IMR-90 (cell line): ENCODE data around the gene PCYT2. TPM values are rescaled to one million over a fixed set of nuclear protein-coding genes. Genes with fewer than 3 reads are reported as not detected.

Experiments
- ATAC-seq: fragments of 200-7000 bp; cut with Tn5 transposase; 2 replicates; pipeline ENCODE4 v1.9.1; 2020; ENCODE audit warnings: low read depth, mild to moderate bottlenecking, moderate library complexity
- BruUV-seq: library from RNA; stranded (reverse); fragments of 400-500 nt; replicated peaks from 2 replicates; lab custom pipeline; 2021; lab: Mats Ljungman, UMichigan
- CTCF ChIA-PET: fragments of 300-600 bp; formaldehyde crosslinking; extraction: SDS; loops from one replicate; lab custom pipeline; 2021; ENCODE audit warnings: antibody characterized with exemption; lab: Yijun Ruan, JAX
- POLR2A ChIA-PET: fragments of 300-600 bp; sonication (Branson Sonifier 250); formaldehyde crosslinking; loops from one replicate; lab custom pipeline; 2022; ENCODE audit warnings: antibody characterized with exemption; ENCODE audit not compliant: unreplicated experiment; lab: Charles Lee
- DNase-seq: peaks from one replicate; pipeline ENCODE4 v3.0.0; 2013
- H2AFZ ChIP-seq: replicated peaks from 2 replicates; pipeline ENCODE3; 2013; ENCODE audit warnings: low read length, mild to moderate bottlenecking; ENCODE audit not compliant: poor library complexity
- H2AK5ac ChIP-seq: 2 replicates; pipeline ENCODE4 v1.6.1; 2013; ENCODE audit warnings: low read depth, low read length, inconsistent platforms
- H2AK9ac ChIP-seq: replicated peaks from 2 replicates; pipeline ENCODE3; 2013; ENCODE audit warnings: mild to moderate bottlenecking, low read depth, low read length, moderate library complexity; ENCODE audit not compliant: poor library complexity
- H2BK120ac ChIP-seq: 2 replicates; pipeline ENCODE4 v1.6.1; 2013; ENCODE audit warnings: low read depth, low read length, inconsistent platforms
- H2BK15ac ChIP-seq: 3 replicates; pipeline ENCODE4 v1.6.1; 2013; ENCODE audit warnings: low read depth, low read length, inconsistent platforms
- H2BK20ac ChIP-seq: 2 replicates; pipeline ENCODE4 v1.6.1; 2013; ENCODE audit warnings: low read depth, mild to moderate bottlenecking, inconsistent platforms, low read length, moderate library complexity
- H2BK5ac ChIP-seq: 2 replicates; pipeline ENCODE4 v1.6.1; 2013; ENCODE audit warnings: mild to moderate bottlenecking, low read depth, low read length, inconsistent platforms; ENCODE audit not compliant: poor library complexity, severe bottlenecking
- H3K14ac ChIP-seq: replicated peaks from 2 replicates; pipeline ENCODE4 v1.6.1; 2013; ENCODE audit warnings: low read depth, low read length, inconsistent platforms
- H3K18ac ChIP-seq: 2 replicates; pipeline ENCODE4 v1.6.1; 2013; ENCODE audit warnings: low read depth, low read length, control low read depth
- H3K23ac ChIP-seq: 2 replicates; pipeline ENCODE4 v1.6.1; 2013; ENCODE audit warnings: low read depth, low read length, inconsistent platforms
- H3K27ac ChIP-seq: 2 replicates; pipeline ENCODE4 v1.5.1; 2013; ENCODE audit warnings: mild to moderate bottlenecking, control low read depth, low read length; ENCODE audit not compliant: insufficient read depth
- H3K27me3 ChIP-seq: 2 replicates; pipeline ENCODE4 v1.6.1; 2013; ENCODE audit warnings: low read length; ENCODE audit not compliant: control insufficient read depth, insufficient read depth
- H3K36me3 ChIP-seq: 2 replicates; pipeline ENCODE4 v1.6.1; 2013; ENCODE audit warnings: low read length, mixed read lengths; ENCODE audit not compliant: control insufficient read depth, insufficient read depth
- H3K4ac ChIP-seq: 2 replicates; pipeline ENCODE4 v1.6.1; 2013; ENCODE audit warnings: low read depth, low read length, inconsistent platforms
- H3K4me1 ChIP-seq: 2 replicates; pipeline ENCODE4 v1.6.1; 2013; ENCODE audit warnings: low read length, mixed read lengths; ENCODE audit not compliant: control insufficient read depth, insufficient read depth
- H3K4me2 ChIP-seq: 2 replicates; pipeline ENCODE4 v1.6.1; 2013; ENCODE audit warnings: low read depth, mild to moderate bottlenecking, control low read depth, low read length, moderate library complexity
- H3K4me3 ChIP-seq: 2 replicates; pipeline ENCODE4 v1.5.1; 2013; ENCODE audit warnings: low read depth, mild to moderate bottlenecking, control low read depth, low read length, moderate library complexity; ENCODE audit not compliant: insufficient read depth
- H3K56ac ChIP-seq: 2 replicates; pipeline ENCODE4 v1.6.1; 2013; ENCODE audit warnings: low read length, inconsistent platforms; ENCODE audit not compliant: insufficient read depth; ENCODE audit errors: extremely low read depth
- H3K79me1 ChIP-seq, 2 experiments: 2 replicates each; pipeline ENCODE4 v1.6.1; 2013; ENCODE audit warnings: low read length in 2 of 2, inconsistent platforms in 1 of 2, low read depth in 1 of 2
- H3K9ac ChIP-seq: 2 replicates; pipeline ENCODE4 v1.6.1; 2013; ENCODE audit warnings: low read depth, low read length, control low read depth
- H3K9me1 ChIP-seq: 2 replicates; pipeline ENCODE4 v1.6.1; 2013; ENCODE audit warnings: low read length, inconsistent platforms; ENCODE audit not compliant: insufficient read depth
- H3K9me3 ChIP-seq: 2 replicates; pipeline ENCODE4 v1.6.1; 2013; ENCODE audit warnings: low read length; ENCODE audit not compliant: control insufficient read depth, insufficient read depth
- H4K20me1 ChIP-seq: 2 replicates; pipeline ENCODE4 v1.6.1; 2013; ENCODE audit warnings: low read length, inconsistent platforms; ENCODE audit not compliant: insufficient read depth
- H4K5ac ChIP-seq: 2 replicates; pipeline ENCODE4 v1.6.1; 2013; ENCODE audit warnings: mild to moderate bottlenecking, low read depth, low read length, control low read depth
- H4K8ac ChIP-seq, 2 experiments: 2 replicates each; pipeline ENCODE4 v1.6.1; 2013; ENCODE audit warnings: low read depth in 2 of 2, low read length in 2 of 2, control low read depth in 1 of 2, inconsistent platforms in 1 of 2
- H4K91ac ChIP-seq: 2 replicates; pipeline ENCODE4 v1.6.1; 2013; ENCODE audit warnings: low read depth, low read length, inconsistent platforms; ENCODE audit not compliant: insufficient read depth
- MXI1 ChIP-seq: IDR thresholded peaks from 2 replicates; pipeline ENCODE4 v1.6.1; 2012; ENCODE audit warnings: low read depth, mild to moderate bottlenecking, low read length, moderate library complexity, borderline replicate concordance
- POLR2A ChIP-seq: IDR thresholded peaks from 2 replicates; pipeline ENCODE4 v1.6.1; 2012; ENCODE audit warnings: mild to moderate bottlenecking, low read depth, low read length
- WGBS, 2 experiments: methylation state at CpG; one replicate each; pipeline versions ENCODE4 v1.1.5 to v1.1.7; 2013; ENCODE audit warnings: missing lambda C conversion rate in 2 of 2; ENCODE audit not compliant: insufficient read length in 1 of 2; ENCODE audit errors: extremely low coverage in 2 of 2; 5-methylcytosine and 5-hydroxymethylcytosine counted together
- dilution Hi-C: fragments of 300-500 bp; cut with HindIII; formaldehyde crosslinking; loops from one replicate; pipeline ENCODE4 v1.14.3; 2018; ENCODE audit warnings: low sequenced_read_pairs; ENCODE audit not compliant: unreplicated experiment
- in situ Hi-C: fragments of 300-500 bp; cut with MboI; formaldehyde crosslinking; loops from 3 replicates; pipeline ENCODE4 v1.14.3; 2019; ENCODE audit warnings: low sequenced_read_pairs, inconsistent platforms, mixed read lengths
- intact Hi-C: fragments of 100-400 bp; cut with micrococcal nuclease; formaldehyde crosslinking; loops from 2 replicates; pipeline ENCODE4 v1.10.0; 2022
- polyA plus RNA-seq, 3 experiments: library from polyadenylated mRNA; depleted of rRNA; stranded (reverse); fragments of >200 nt; gene quantifications; 2 replicates each; pipeline ENCODE4 v1.2.3, GENCODE V29; 2012; ENCODE audit warnings: low replicate concordance in 1 of 3
- total RNA-seq: library from RNA; depleted of rRNA; stranded (reverse); fragments of >200 nt; gene quantifications from 2 replicates; pipeline ENCODE4 v1.2.3, GENCODE V29; 2012
- TF ChIP-seq, protein P1 (sequence below): fragments of 150-350 bp; IDR thresholded peaks from 2 replicates; pipeline ENCODE4 v1.6.1; 2017; ENCODE audit warnings: mild to moderate bottlenecking, antibody characterized with exemption, low read length, low read depth

The PCYT2 gene
- total and polyA plus RNA-seq, 2 of the 4 experiments (the other 2 are of a cell fraction), result 37.3 to 38.5 TPM

DNA sequence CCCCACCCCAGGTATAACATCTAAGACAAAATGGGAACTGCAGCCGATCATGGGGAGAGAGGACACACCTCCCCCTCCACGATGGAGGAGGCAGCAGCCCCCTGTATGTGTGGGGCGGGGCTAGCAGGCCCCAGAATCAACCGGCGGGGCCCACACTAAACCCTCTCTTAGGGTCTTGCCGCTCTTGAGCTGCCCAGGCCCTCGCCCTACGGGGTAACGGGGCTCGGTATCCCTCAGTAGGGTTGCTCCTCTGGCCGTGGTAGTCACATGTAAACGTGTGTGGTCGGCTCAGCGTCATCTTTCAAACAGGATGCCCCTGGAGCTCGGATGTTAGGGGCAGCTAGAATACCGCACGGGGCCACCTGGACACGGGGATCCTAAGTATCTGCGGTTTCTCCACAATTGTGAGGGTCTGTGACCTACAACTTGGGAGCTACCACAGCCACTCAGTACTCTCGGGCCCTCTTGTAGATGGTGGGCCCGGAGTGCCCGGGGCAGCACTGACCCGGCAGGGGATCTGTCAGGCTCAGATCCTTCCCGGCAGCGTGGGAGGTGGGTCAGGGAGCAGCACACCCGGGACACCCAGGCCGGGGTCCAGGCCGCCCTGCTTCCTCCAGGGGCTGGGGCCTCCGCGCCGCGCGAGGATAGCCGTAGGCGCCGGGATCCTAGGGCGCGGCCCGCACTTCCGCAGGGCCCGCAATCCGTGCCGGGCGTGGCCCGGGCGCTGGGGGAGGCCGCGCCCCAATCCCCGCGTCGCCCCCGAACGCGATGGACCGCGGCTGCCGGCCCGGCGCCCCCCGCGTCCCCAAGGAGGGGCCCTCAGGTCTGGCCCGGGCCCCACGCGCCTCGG is 40.8 kb downstream of the PCYT2 start:
- peak; percentile 19 for TF ChIP-seq POLR2A
- peak; percentile 63; the same call in 1 of the 2 replicates for TF ChIP-seq MXI1
- TF ChIP-seq, protein P1, sequence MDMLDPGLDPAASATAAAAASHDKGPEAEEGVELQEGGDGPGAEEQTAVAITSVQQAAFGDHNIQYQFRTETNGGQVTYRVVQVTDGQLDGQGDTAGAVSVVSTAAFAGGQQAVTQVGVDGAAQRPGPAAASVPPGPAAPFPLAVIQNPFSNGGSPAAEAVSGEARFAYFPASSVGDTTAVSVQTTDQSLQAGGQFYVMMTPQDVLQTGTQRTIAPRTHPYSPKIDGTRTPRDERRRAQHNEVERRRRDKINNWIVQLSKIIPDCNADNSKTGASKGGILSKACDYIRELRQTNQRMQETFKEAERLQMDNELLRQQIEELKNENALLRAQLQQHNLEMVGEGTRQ, result no peak
- Histone ChIP-seq H3K27me3 (no peaks in the 10 kb centered on the region), H2AK5ac (peak overlapping the region; percentile 85), H4K5ac (peak overlapping the region; percentile 66), H3K9me3 (no peaks in the 10 kb centered on the region), H3K4me2 (peak overlapping the region; percentile 93), H3K27ac (peak overlapping the region; percentile 96), H3K36me3 (peaks cover 32% of the 10 kb centered on the region), H2BK15ac (peak overlapping the region; percentile 15; the same call in 1 of the 3 replicates), H3K18ac (peak overlapping the region; percentile 5; the same call in 1 of the 2 replicates), H2AFZ (peak overlapping the region; percentile 6), H3K14ac (peak overlapping the region; percentile 83), H2BK20ac (no peak overlapping the region), H3K4ac (peak overlapping the region; percentile 94), H4K20me1 (peaks cover 48% of the 10 kb centered on the region), H3K23ac (peak overlapping the region; percentile 88), H2BK120ac (peak overlapping the region; percentile 42; the same call in 1 of the 2 replicates), H3K9me1 (peaks cover 8% of the 10 kb centered on the region; the same call in 1 of the 2 replicates), H2BK5ac (peak overlapping the region; percentile 99), H3K9ac (peak overlapping the region; percentile 87), H3K4me1 (peaks cover 35% of the 10 kb centered on the region), H4K8ac (peak overlapping the region; percentile 85 to 89), H3K56ac (peak overlapping the region; percentile 57), H4K91ac (peak overlapping the region; percentile 85), H3K79me1 (peaks cover 5 to 68% of the 10 kb centered on the region in 2 experiments; a peak in 3 of 4 replicates), H3K4me3 (peak overlapping the region; percentile 87), H2AK9ac (peak overlapping the region; percentile 99)
- peak; percentile 69 for DNase-seq
- dilution Hi-C loops (no loop called here), intact Hi-C loops (no loop called here), in situ Hi-C loops (no loop called here)
- POLR2A ChIA-PET, result no interaction called here
- peak; percentile 1 for ATAC-seq
- no TSS peak for BruUV-seq
- CTCF ChIA-PET, result no interaction called here
- 0% methylated on average over 41 of the region's 65 CpGs; no CpG with 5 or more reads in 1 of the 2 experiments for WGBS, 2 experiments
